Measurements from ENCODE around the gene PORCN. TPM values are rescaled to one million over a fixed set of nuclear protein-coding genes. Genes with fewer than 3 reads are reported as not detected.
A peak's percentile ranks its signal among the peaks of the same experiment; 100 is the strongest.

Gene PORCN
- total and polyA plus RNA-seq, 9 of the 15 experiments (the other 6 are each of a cell fraction or from before 2014, with no cell fraction given), result 0.34 to 5.1 (median 2.8) TPM

GRCh38 chrX:48496660-48497059 lies 12.1 kb upstream of the PORCN start (continued):
- TF ChIP-seq KDM4B (IDR thresholded peaks at IDR 0.05; ENCODE audit: borderline replicate concordance in 2 of 2, low read depth in 1 of 2) (no peak), NFIC (IDR thresholded peaks at IDR 0.05) (no peak), ZNF76 (CRISPR knock-in tag; IDR thresholded peaks at IDR 0.05; ENCODE audit: borderline replicate concordance) (no peak), USF1 (CRISPR knock-in tag; IDR thresholded peaks at IDR 0.05) (peak; percentile 63), DDX20 (tag; IDR thresholded peaks at IDR 0.05; ENCODE audit: low read depth) (no peak), E2F8 (IDR thresholded peaks at IDR 0.05; ENCODE audit: low read depth, partially characterized antibody) (no peak), ZNF124 (CRISPR knock-in tag; IDR thresholded peaks at IDR 0.05) (no peak), ZNF77 (CRISPR knock-in tag; IDR thresholded peaks at IDR 0.05) (no peak), FOSL1 (tag; conservative IDR thresholded peaks at IDR 0.05) (no peak), PKNOX1 (IDR thresholded peaks at IDR 0.05) (peak; percentile 26; the same call in 1 of the 2 replicates), ARID4B (CRISPR knock-in tag; IDR thresholded peaks at IDR 0.05) (no peak), ZC3H8 (IDR thresholded peaks at IDR 0.05) (no peak), ZNF263 (CRISPR knock-in tag; IDR thresholded peaks at IDR 0.05; ENCODE audit: borderline replicate concordance) (no peak), CREB5 (CRISPR knock-in tag; IDR thresholded peaks at IDR 0.05) (no peak)
